Measurements from ENCODE around the gene SUPT3H. TPM values are rescaled to one million over a fixed set of nuclear protein-coding genes. Genes with fewer than 3 reads are reported as not detected.

SUPT3H gene
- total RNA-seq, 1 experiment from 2014 or later: 3.6 TPM

DNA sequence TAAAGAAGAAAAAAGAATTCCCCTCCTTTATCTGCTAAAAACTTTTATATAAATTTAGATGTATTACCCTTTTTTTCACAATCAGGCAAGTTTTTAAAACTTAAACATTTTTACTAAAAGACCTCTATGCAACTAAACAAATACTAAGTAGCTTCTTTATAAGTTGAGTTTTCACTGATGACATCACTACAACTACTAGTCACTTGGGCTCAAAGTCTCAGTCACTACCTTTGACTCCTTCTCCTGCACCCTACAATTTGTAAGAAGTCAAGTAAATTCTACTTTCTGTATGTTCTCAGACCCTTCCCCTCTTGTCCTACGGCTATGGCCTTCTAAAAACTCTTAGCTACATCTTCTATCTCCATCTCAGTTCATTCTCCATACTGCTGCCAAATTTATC is 11.2 kb downstream of the SUPT3H start:
- DNase-seq (no peak), ATAC-seq (no peak)
- no peaks in the 10 kb centered on the region for H3K9me2 ChIP-seq (replicated peaks; ENCODE audit: low read length)
- no peak overlapping the region for H3K4me2 ChIP-seq (ENCODE audit: low read length)
- ChIA-PET CTCF (interaction anchor here (0.7 to 1.2 kb wide), 2 partner anchors 11 to 688 kb away, joined by 4 to 6 read pairs; partner anchors contain the start of gene SUPT3H), POLR2A (ENCODE audit: unreplicated experiment) (interaction anchor here (0.5 kb wide), 1 partner anchor 352 kb away, joined by 6 read pairs; no protein-coding TSS in a partner anchor)
- no peaks in the 10 kb centered on the region for H3K79me2 ChIP-seq (ENCODE audit: low read length)
- no peaks in the 10 kb centered on the region for H3F3A ChIP-seq (ENCODE audit: low read length, unreplicated experiment)
- no peaks in the 10 kb centered on the region for H3K27me3 ChIP-seq (ENCODE audit: low read length)
- H3K27ac ChIP-seq (ENCODE audit: low read length): no peak overlapping the region
- TF ChIP-seq EZH2phosphoT487 (IDR thresholded peaks at IDR 0.05; ENCODE audit: borderline replicate concordance, low read length): no peak
- TF ChIP-seq, protein P1, sequence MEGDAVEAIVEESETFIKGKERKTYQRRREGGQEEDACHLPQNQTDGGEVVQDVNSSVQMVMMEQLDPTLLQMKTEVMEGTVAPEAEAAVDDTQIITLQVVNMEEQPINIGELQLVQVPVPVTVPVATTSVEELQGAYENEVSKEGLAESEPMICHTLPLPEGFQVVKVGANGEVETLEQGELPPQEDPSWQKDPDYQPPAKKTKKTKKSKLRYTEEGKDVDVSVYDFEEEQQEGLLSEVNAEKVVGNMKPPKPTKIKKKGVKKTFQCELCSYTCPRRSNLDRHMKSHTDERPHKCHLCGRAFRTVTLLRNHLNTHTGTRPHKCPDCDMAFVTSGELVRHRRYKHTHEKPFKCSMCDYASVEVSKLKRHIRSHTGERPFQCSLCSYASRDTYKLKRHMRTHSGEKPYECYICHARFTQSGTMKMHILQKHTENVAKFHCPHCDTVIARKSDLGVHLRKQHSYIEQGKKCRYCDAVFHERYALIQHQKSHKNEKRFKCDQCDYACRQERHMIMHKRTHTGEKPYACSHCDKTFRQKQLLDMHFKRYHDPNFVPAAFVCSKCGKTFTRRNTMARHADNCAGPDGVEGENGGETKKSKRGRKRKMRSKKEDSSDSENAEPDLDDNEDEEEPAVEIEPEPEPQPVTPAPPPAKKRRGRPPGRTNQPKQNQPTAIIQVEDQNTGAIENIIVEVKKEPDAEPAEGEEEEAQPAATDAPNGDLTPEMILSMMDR (conservative IDR thresholded peaks at IDR 0.05; ENCODE audit: low read depth, low read length): no peak
- no peak for TF ChIP-seq EZH2 (IDR thresholded peaks at IDR 0.05; ENCODE audit: low read length, unreplicated experiment)
- no peaks in the 10 kb centered on the region for H4K20me1 ChIP-seq (ENCODE audit: low read length)
- H3K4me3 ChIP-seq (ENCODE audit: low read length): no peak overlapping the region
- H3K4me1 ChIP-seq (ENCODE audit: insufficient read depth, low read length): no peaks in the 10 kb centered on the region
- H3K9me3 ChIP-seq (ENCODE audit: low read length): no peaks in the 10 kb centered on the region
- H3K9ac ChIP-seq (ENCODE audit: low read length): no peak overlapping the region
- intact Hi-C loops (cut with micrococcal nuclease): no loop called here
- no peaks in the 10 kb centered on the region for H3K36me3 ChIP-seq (ENCODE audit: low read depth, low read length)
- no TSS peak for BruUV-seq (replicated peaks)
- H2AFZ ChIP-seq (ENCODE audit: low read length): no peak overlapping the region

- Histone ChIP-seq H2AFZ (ENCODE audit: low read length) (no peak overlapping the region), H3K27me3 (ENCODE audit: low read length) (no peaks in the 10 kb centered on the region), H3K36me3 (ENCODE audit: low read depth, low read length) (no peaks in the 10 kb centered on the region), H3K9me3 (ENCODE audit: low read length) (no peaks in the 10 kb centered on the region), H4K20me1 (ENCODE audit: low read length) (no peaks in the 10 kb centered on the region), H3K9me2 (replicated peaks; ENCODE audit: low read length) (no peaks in the 10 kb centered on the region), H3K27ac (ENCODE audit: low read length) (no peak overlapping the region), H3F3A (ENCODE audit: low read length, unreplicated experiment) (no peaks in the 10 kb centered on the region), H3K9ac (ENCODE audit: low read length) (no peak overlapping the region), H3K4me2 (ENCODE audit: low read length) (no peak overlapping the region), H3K4me1 (ENCODE audit: insufficient read depth, low read length) (0 out of 2 replicates have a peak, but pooled peaks cover 6% of the 10 kb centered on the region), H3K79me2 (ENCODE audit: low read length) (no peaks in the 10 kb centered on the region), H3K4me3 (ENCODE audit: low read length) (no peak overlapping the region)
- intact Hi-C loops (cut with micrococcal nuclease): no loop called here
- TF ChIP-seq EZH2 (IDR thresholded peaks at IDR 0.05; ENCODE audit: low read length, unreplicated experiment): no peak
- TF ChIP-seq, protein P1 (conservative IDR thresholded peaks at IDR 0.05; ENCODE audit: low read depth, low read length): no peak
- TF ChIP-seq EZH2phosphoT487 (IDR thresholded peaks at IDR 0.05; ENCODE audit: borderline replicate concordance, low read length): no peak
- BruUV-seq (replicated peaks): no TSS peak
- DNase-seq (no peak), ATAC-seq (no peak)
- ChIA-PET CTCF (no interaction called here), POLR2A (ENCODE audit: unreplicated experiment) (no interaction called here)
Measured at GRCh38 chr6:45365036-45365435, 12.7 kb downstream of the SUPT3H start.

DNA sequence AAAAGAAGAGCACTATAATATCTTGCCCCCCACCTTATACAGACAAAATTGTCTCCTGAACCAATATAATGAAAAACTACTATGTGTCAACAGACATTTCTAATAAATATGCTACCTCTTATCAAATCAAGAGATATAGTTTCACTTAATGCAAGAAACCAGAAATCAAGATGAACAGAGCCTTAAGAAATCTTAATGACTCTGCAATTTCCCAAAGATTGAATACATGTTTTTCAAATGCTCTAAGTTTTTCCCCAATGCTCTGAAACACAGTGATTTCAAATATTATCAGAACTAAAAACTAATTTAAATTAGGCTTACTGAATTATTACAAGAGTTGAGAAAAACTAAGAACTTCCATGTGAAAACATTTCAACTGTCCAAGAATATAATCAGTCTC is 13.3 kb downstream of the SUPT3H start:
- Histone ChIP-seq H3F3A (ENCODE audit: low read length, unreplicated experiment) (no peaks in the 10 kb centered on the region), H3K27ac (ENCODE audit: low read length) (no peak overlapping the region), H3K79me2 (ENCODE audit: low read length) (no peaks in the 10 kb centered on the region), H3K4me1 (ENCODE audit: insufficient read depth, low read length) (0 out of 2 replicates have a peak, but pooled peaks cover 6% of the 10 kb centered on the region), H4K20me1 (ENCODE audit: low read length) (no peaks in the 10 kb centered on the region), H3K27me3 (ENCODE audit: low read length) (no peaks in the 10 kb centered on the region), H2AFZ (ENCODE audit: low read length) (no peak overlapping the region), H3K4me3 (ENCODE audit: low read length) (no peak overlapping the region), H3K36me3 (ENCODE audit: low read depth, low read length) (no peaks in the 10 kb centered on the region), H3K9me2 (replicated peaks; ENCODE audit: low read length) (no peaks in the 10 kb centered on the region), H3K4me2 (ENCODE audit: low read length) (no peak overlapping the region), H3K9me3 (ENCODE audit: low read length) (no peaks in the 10 kb centered on the region), H3K9ac (ENCODE audit: low read length) (no peak overlapping the region)
- CTCF ChIA-PET: no interaction called here
- TF ChIP-seq EZH2phosphoT487 (IDR thresholded peaks at IDR 0.05; ENCODE audit: borderline replicate concordance, low read length) (no peak), EZH2 (IDR thresholded peaks at IDR 0.05; ENCODE audit: low read length, unreplicated experiment) (no peak)
- TF ChIP-seq, protein P1 (conservative IDR thresholded peaks at IDR 0.05; ENCODE audit: low read depth, low read length): no peak
- DNase-seq: no peak
- intact Hi-C loops (cut with micrococcal nuclease): no loop called here
- no peak for ATAC-seq
- BruUV-seq (replicated peaks): no TSS peak
- POLR2A ChIA-PET (ENCODE audit: unreplicated experiment): no interaction called here

Measured in PC-3 (cell line).